Mucosa of stomach (tissue), 1 donor: ENCODE data around the gene MVD.

Experiments used
- H3K27me3 ChIP-seq: one replicate; pipeline ENCODE4 v1.7.0; 2013; ENCODE audit warnings: mild to moderate bottlenecking, low read length; ENCODE audit not compliant: control insufficient read depth, insufficient read depth
- H3K36me3 ChIP-seq: one replicate; pipeline ENCODE4 v1.7.0; 2013; ENCODE audit warnings: low read length; ENCODE audit not compliant: control insufficient read depth, insufficient read depth
- H3K4me1 ChIP-seq: one replicate; pipeline ENCODE4 v1.7.0; 2013; ENCODE audit warnings: mild to moderate bottlenecking, low read length; ENCODE audit not compliant: control insufficient read depth, insufficient read depth
- H3K4me3 ChIP-seq: one replicate; pipeline ENCODE4 v1.7.0; 2013; ENCODE audit warnings: low read length
- H3K9ac ChIP-seq: one replicate; pipeline ENCODE4 v1.7.0; 2013; ENCODE audit warnings: mild to moderate bottlenecking, low read length, moderate library complexity
- H3K9me3 ChIP-seq: one replicate; pipeline ENCODE4 v1.7.0; 2013; ENCODE audit warnings: mild to moderate bottlenecking, low read length, moderate library complexity; ENCODE audit not compliant: control insufficient read depth
- donor health status: Pancreatic carcinoma.

Gene MVD

GRCh38 chr16:88655733-88656281, 7.1 kb downstream of the MVD start:
- Histone ChIP-seq H3K9me3 (no peaks in the 10 kb centered on the region), H3K4me1 (peaks cover 8% of the 10 kb centered on the region), H3K4me3 (no peak overlapping the region), H3K9ac (no peak overlapping the region), H3K36me3 (no peaks in the 10 kb centered on the region), H3K27me3 (no peaks in the 10 kb centered on the region)

- Histone ChIP-seq H3K36me3 (no peaks in the 10 kb centered on the region), H3K4me1 (peaks cover 11% of the 10 kb centered on the region), H3K4me3 (no peak overlapping the region), H3K9ac (no peak overlapping the region), H3K9me3 (no peaks in the 10 kb centered on the region), H3K27me3 (no peaks in the 10 kb centered on the region)
Measured at GRCh38 chr16:88655053-88655732, 7.7 kb downstream of the MVD start.

- Histone ChIP-seq H3K9me3 (no peaks in the 10 kb centered on the region), H3K4me1 (peaks cover 17% of the 10 kb centered on the region), H3K36me3 (no peaks in the 10 kb centered on the region), H3K27me3 (no peaks in the 10 kb centered on the region), H3K9ac (no peak overlapping the region), H3K4me3 (no peak overlapping the region)
Measured at GRCh38 chr16:88654363-88655052, 8.4 kb downstream of the MVD start.

GRCh38 chr16:88653596-88654362, 9.1 kb downstream of the MVD start:
- no peaks in the 10 kb centered on the region for H3K36me3 ChIP-seq
- no peaks in the 10 kb centered on the region for H3K27me3 ChIP-seq
- no peak overlapping the region for H3K4me3 ChIP-seq
- no peaks in the 10 kb centered on the region for H3K9me3 ChIP-seq
- H3K4me1 ChIP-seq: peaks cover 20% of the 10 kb centered on the region
- no peak overlapping the region for H3K9ac ChIP-seq

- H3K9me3 ChIP-seq: no peaks in the 10 kb centered on the region
- H3K9ac ChIP-seq: no peak overlapping the region
- H3K4me3 ChIP-seq: no peak overlapping the region
- no peaks in the 10 kb centered on the region for H3K27me3 ChIP-seq
- peaks cover 20% of the 10 kb centered on the region for H3K4me1 ChIP-seq
- no peaks in the 10 kb centered on the region for H3K36me3 ChIP-seq
Measured at GRCh38 chr16:88653101-88653500, 9.8 kb downstream of the MVD start.

GRCh38 chr16:88652762-88653063, 10.2 kb downstream of the MVD start:
- no peak overlapping the region for H3K4me3 ChIP-seq
- H3K9ac ChIP-seq: no peak overlapping the region
- no peaks in the 10 kb centered on the region for H3K36me3 ChIP-seq
- no peaks in the 10 kb centered on the region for H3K9me3 ChIP-seq
- peaks cover 20% of the 10 kb centered on the region for H3K4me1 ChIP-seq
- H3K27me3 ChIP-seq: no peaks in the 10 kb centered on the region

- H3K36me3 ChIP-seq: no peaks in the 10 kb centered on the region
- no peak overlapping the region for H3K4me3 ChIP-seq
- peaks cover 20% of the 10 kb centered on the region for H3K4me1 ChIP-seq
- H3K9me3 ChIP-seq: no peaks in the 10 kb centered on the region
- H3K9ac ChIP-seq: peak overlapping the region; percentile 8
- H3K27me3 ChIP-seq: no peaks in the 10 kb centered on the region
Measured at GRCh38 chr16:88651989-88652761, 10.7 kb downstream of the MVD start.

- H3K27me3 ChIP-seq: no peaks in the 10 kb centered on the region
- peak overlapping the region; percentile 81 for H3K9ac ChIP-seq
- no peaks in the 10 kb centered on the region for H3K36me3 ChIP-seq
- H3K9me3 ChIP-seq: no peaks in the 10 kb centered on the region
- H3K4me3 ChIP-seq: peak overlapping the region; percentile 19
- H3K4me1 ChIP-seq: peaks cover 20% of the 10 kb centered on the region
Measured at GRCh38 chr16:88651276-88651988, 11.5 kb downstream of the MVD start.

- H3K9me3 ChIP-seq: no peaks in the 10 kb centered on the region
- peak within 1 kb of the TSS; percentile 87 for H3K4me3 ChIP-seq
- H3K36me3 ChIP-seq: no peaks in the 10 kb centered on the region
- no peaks in the 10 kb centered on the region for H3K27me3 ChIP-seq
- peaks cover 20% of the 10 kb centered on the region for H3K4me1 ChIP-seq
- H3K9ac ChIP-seq: peak within 1 kb of the TSS; percentile 81
Measured at GRCh38 chr16:88650749-88651275, 12.1 kb downstream of the MVD start, which contains the start of gene CYBA. Gene CYBA (minus strand): TSS chr16:88651053. CDS start chr16:88651013, 40 bp downstream.

- Histone ChIP-seq H3K27me3 (no peaks in the 10 kb centered on the region), H3K9me3 (no peaks in the 10 kb centered on the region), H3K36me3 (no peaks in the 10 kb centered on the region), H3K9ac (peak overlapping the region; percentile 81), H3K4me3 (peak overlapping the region; percentile 87), H3K4me1 (peaks cover 20% of the 10 kb centered on the region)
Measured at GRCh38 chr16:88649924-88650748, 12.8 kb downstream of the MVD start.
